C4-2B (cell line): ENCODE data around the gene CDK5RAP3.

ENCODE experiments used
- CTCF ChIP-seq: fragments of 450-650 bp; conservative IDR thresholded peaks from 2 replicates; pipeline ENCODE4 v1.5.1; 2017; ENCODE audit warnings: mild to moderate bottlenecking
- ZFX ChIP-seq: fragments of 450-650 bp; IDR thresholded peaks from 2 replicates; pipeline ENCODE4 v1.6.1; 2017

GRCh38 chr17:47993964-47994363, 23.1 kb downstream of the CDK5RAP3 start:
- TF ChIP-seq CTCF (no peak), ZFX (no peak)
